Measurements from ENCODE around the gene RUNDC3A.

RUNDC3A gene

DNA sequence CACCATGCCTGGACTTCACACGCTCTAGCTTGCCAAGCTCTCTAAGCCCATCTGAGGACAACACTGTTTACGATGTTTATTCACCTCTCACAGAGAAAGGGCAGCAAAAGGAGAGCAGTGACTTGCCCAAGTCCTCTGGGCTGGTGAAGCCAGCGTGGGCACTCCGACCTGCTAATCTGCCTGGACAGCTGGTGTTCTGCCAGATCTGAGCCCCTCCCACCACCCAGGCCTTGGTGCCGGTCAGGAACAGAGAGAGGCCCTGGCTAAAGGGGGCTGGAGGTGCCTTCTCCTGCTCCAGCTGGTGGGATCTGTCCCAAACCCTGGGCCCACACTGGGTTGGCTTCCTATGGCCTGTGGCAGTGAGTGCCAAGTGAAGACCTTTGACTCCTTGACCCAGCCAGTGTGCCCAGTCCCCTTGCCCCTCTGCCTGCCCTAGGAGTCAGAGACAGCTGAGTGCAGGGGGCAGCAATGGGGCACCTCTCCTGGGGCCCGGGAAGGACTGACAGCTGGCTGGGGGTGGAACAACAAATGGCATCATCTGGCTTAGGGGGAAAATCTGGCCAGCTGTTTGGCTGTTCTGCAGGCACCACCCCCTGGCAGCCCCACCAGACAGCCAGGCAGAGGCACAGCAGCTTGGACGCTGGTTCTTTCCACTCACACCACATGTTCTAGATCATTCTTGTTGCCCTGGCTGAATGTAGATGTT lies 38.7 kb upstream of the RUNDC3A start:
- H3K9me3 ChIP-seq (ENCODE audit: control insufficient read depth, low read length): no peaks in the 10 kb centered on the region
- H3K4me1 ChIP-seq (ENCODE audit: control insufficient read depth, insufficient read depth, low read length, poor library complexity, severe bottlenecking): no peaks in the 10 kb centered on the region
- no peak overlapping the region for H3K4me3 ChIP-seq (ENCODE audit: extremely low read depth, insufficient read depth, low read length, poor library complexity, severe bottlenecking)
- no peak overlapping the region for H3K27ac ChIP-seq (ENCODE audit: low read depth, low read length, severe bottlenecking)
- WGBS, 2 experiments (ENCODE audit: insufficient coverage in 2 of 2): 75 to 93% methylated on average over 5 to 6 of the region's 7 CpGs
- H3K36me3 ChIP-seq (ENCODE audit: control insufficient read depth, insufficient read depth, low read length): no peaks in the 10 kb centered on the region

DNA sequence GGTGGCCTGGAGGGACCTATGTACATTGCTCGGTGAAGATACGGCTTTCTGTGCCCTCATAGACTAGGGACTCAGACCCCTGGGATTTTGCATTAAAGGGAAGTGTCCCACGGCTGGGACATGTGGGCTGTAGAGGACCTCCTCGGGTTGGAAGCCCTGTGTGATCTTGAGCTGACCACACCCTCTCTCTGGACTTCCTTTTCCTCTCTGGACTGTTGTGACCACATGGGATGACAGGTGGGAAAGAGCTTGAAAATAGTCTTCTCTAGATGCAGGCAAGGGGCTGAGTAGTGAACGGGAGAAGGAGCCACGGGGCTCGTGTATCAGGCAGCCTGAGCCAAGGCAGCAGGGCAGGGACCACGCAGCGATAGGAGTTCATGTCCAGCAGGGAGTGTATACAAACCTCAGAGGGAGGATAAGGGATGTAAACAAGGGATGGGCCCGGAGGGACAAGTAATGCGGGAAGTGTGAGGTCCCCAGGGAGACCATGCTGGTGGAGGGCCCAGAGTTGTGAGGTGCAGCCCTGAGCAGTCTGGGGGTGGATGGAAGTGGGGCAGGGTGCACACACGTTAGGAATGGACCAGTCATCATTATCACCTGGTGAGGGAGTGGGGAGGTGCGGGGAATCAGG lies 36.0 kb upstream of the RUNDC3A start:
- Histone ChIP-seq H3K36me3 (ENCODE audit: control insufficient read depth, insufficient read depth, low read length) (no peaks in the 10 kb centered on the region), H3K4me3 (ENCODE audit: extremely low read depth, insufficient read depth, low read length, poor library complexity, severe bottlenecking) (no peak overlapping the region), H3K27ac (ENCODE audit: low read depth, low read length, severe bottlenecking) (no peak overlapping the region), H3K4me1 (ENCODE audit: control insufficient read depth, insufficient read depth, low read length, poor library complexity, severe bottlenecking) (no peaks in the 10 kb centered on the region), H3K9me3 (ENCODE audit: control insufficient read depth, low read length) (no peaks in the 10 kb centered on the region)
- 84 to 91% methylated on average over 11 to 12 of the region's 13 CpGs for WGBS, 2 experiments (ENCODE audit: insufficient coverage in 2 of 2)

DNA sequence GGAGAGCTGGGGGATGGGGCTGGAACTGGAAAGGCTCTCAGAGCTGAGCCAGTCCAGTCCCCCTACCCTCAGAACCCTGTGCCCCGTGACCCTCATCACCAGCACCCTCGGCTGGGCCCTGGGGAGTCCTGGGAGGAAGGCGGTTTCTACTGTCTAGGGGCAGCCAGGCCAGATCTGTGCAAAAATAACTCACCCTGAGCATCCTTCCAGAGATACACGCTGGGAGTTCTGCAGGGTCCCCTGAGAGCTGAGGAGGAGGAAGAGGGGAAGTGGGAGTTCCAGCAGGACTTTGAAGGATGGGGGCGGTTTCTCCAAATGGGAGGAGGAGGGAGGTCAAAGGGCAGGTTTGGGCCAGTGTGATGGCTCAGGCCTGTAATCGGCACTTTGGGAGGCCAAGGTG lies 35.4 kb upstream of the RUNDC3A start:
- Histone ChIP-seq H3K9me3 (ENCODE audit: control insufficient read depth, low read length) (no peaks in the 10 kb centered on the region), H3K4me1 (ENCODE audit: control insufficient read depth, insufficient read depth, low read length, poor library complexity, severe bottlenecking) (no peaks in the 10 kb centered on the region), H3K27ac (ENCODE audit: low read depth, low read length, severe bottlenecking) (no peak overlapping the region), H3K4me3 (ENCODE audit: extremely low read depth, insufficient read depth, low read length, poor library complexity, severe bottlenecking) (no peak overlapping the region), H3K36me3 (ENCODE audit: control insufficient read depth, insufficient read depth, low read length) (no peaks in the 10 kb centered on the region)
- 95 to 100% methylated on average over 2 to 4 of the region's 6 CpGs for WGBS, 2 experiments (ENCODE audit: insufficient coverage in 2 of 2)

DNA sequence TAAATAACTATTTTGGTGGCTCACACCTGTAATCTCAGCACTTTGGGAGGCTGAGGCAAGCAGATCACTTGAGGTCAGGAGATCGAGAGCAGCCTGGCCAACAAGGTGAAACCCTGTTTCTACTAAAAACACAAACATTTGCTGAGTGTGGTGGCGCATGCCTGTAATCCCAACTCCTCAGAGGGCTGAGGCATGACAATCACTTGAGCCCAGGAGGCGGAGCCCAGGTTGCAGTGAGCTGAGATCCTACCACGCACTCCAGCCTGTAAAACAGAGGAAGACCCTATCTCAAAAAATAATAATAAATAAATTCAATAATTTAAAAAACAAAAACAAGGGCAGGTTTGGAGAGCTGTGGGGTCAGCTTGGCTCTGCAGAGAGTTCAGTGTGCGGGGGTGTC lies 34.8 kb upstream of the RUNDC3A start:
- Histone ChIP-seq H3K36me3 (ENCODE audit: control insufficient read depth, insufficient read depth, low read length) (no peaks in the 10 kb centered on the region), H3K9me3 (ENCODE audit: control insufficient read depth, low read length) (no peaks in the 10 kb centered on the region), H3K4me3 (ENCODE audit: extremely low read depth, insufficient read depth, low read length, poor library complexity, severe bottlenecking) (no peak overlapping the region), H3K4me1 (ENCODE audit: control insufficient read depth, insufficient read depth, low read length, poor library complexity, severe bottlenecking) (no peaks in the 10 kb centered on the region), H3K27ac (ENCODE audit: low read depth, low read length, severe bottlenecking) (no peak overlapping the region)
- 75 to 77% methylated on average over 2 to 3 of the region's 5 CpGs for WGBS, 2 experiments (ENCODE audit: insufficient coverage in 2 of 2)

DNA sequence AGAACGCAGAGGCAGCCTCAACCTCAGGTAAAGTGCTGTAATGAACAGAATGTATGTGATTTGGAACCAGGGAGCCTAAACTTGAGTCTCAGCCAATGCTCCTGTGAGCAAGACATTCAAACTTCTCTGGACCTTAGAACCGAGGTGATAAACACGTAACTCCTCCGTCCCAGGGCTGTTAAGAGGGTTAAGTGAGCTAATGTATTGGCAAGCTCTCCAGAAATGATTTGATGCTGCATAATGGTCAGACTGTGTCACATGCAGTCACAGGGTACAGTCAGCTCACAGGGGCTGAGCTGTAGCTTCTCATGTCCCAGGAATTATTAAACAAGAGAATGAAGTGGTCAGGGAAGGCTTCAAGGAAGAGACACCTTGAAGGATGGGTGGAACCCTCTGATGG lies 30.4 kb upstream of the RUNDC3A start:
- no peak overlapping the region for H3K4me3 ChIP-seq (ENCODE audit: extremely low read depth, insufficient read depth, low read length, poor library complexity, severe bottlenecking)
- no peaks in the 10 kb centered on the region for H3K36me3 ChIP-seq (ENCODE audit: control insufficient read depth, insufficient read depth, low read length)
- H3K4me1 ChIP-seq (ENCODE audit: control insufficient read depth, insufficient read depth, low read length, poor library complexity, severe bottlenecking): peaks cover 4% of the 10 kb centered on the region
- 100% methylated on average over 1 to 4 of the region's 4 CpGs for WGBS, 2 experiments (ENCODE audit: insufficient coverage in 2 of 2)
- no peak overlapping the region for H3K27ac ChIP-seq (ENCODE audit: low read depth, low read length, severe bottlenecking)
- no peaks in the 10 kb centered on the region for H3K9me3 ChIP-seq (ENCODE audit: control insufficient read depth, low read length)

DNA sequence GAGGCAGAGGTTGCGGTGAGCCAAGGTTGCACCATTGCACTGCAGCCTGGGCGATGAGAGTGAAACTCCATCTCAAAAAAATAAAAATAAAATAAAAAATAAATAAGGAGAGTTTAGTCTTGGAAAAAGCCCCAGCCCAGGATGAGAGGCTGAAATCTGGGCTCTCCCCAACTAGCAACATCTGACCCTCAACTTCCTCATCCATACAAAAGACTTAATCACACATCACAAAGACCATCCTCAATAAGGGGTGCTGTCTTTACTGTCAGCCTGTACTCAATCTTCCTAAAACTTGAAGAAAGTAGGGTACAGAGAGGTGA lies 29.1 kb upstream of the RUNDC3A start:
- H3K36me3 ChIP-seq (ENCODE audit: control insufficient read depth, insufficient read depth, low read length): no peaks in the 10 kb centered on the region
- no peak overlapping the region for H3K4me3 ChIP-seq (ENCODE audit: extremely low read depth, insufficient read depth, low read length, poor library complexity, severe bottlenecking)
- H3K27ac ChIP-seq (ENCODE audit: low read depth, low read length, severe bottlenecking): no peak overlapping the region
- peaks cover 4% of the 10 kb centered on the region for H3K4me1 ChIP-seq (ENCODE audit: control insufficient read depth, insufficient read depth, low read length, poor library complexity, severe bottlenecking)
- no peaks in the 10 kb centered on the region for H3K9me3 ChIP-seq (ENCODE audit: control insufficient read depth, low read length)
- 100% methylated on average over 1 of the region's 2 CpGs; no CpG with 5 or more reads in 1 of the 2 experiments for WGBS, 2 experiments (ENCODE audit: insufficient coverage in 2 of 2)

DNA sequence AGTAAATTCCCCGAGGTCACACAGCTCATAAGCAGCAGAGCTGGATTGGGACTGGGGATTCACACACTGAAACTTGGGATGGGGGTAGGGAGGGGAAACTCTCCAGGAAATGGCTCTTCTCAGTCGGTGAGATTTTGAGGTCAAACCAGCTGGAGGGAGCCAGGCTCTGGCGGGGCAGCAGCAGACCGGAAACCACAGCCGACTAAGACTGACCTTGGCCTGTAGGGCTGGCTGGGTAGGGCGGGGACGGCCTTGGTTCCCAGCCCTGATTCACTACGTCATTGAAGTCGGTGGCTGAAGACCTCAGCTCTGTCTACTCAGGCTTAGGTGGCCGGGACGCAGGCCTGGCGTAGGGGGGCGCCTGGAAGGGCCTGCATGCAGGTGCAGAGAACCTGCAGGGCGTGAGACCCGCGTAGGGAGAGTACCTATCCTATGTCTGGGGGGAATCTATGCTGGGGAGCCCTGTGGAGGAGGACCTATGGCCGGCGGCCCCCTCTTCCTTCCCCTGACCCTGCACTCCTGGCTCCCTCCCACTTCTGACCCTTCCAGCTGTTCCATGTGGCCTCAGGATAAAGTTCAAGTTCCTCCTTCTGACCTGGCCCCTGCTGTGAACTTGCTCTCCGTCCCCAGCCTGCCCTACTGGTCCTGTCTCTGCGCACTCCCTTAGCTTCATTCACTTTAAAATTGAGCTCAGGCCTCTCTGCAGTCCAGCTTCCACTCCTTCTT lies 28.6 kb upstream of the RUNDC3A start:
- peaks cover 4% of the 10 kb centered on the region for H3K4me1 ChIP-seq (ENCODE audit: control insufficient read depth, insufficient read depth, low read length, poor library complexity, severe bottlenecking)
- H3K36me3 ChIP-seq (ENCODE audit: control insufficient read depth, insufficient read depth, low read length): no peaks in the 10 kb centered on the region
- H3K4me3 ChIP-seq (ENCODE audit: extremely low read depth, insufficient read depth, low read length, poor library complexity, severe bottlenecking): no peak overlapping the region
- WGBS, 2 experiments (ENCODE audit: insufficient coverage in 2 of 2): 37 to 42% methylated on average over 11 to 20 of the region's 20 CpGs
- no peaks in the 10 kb centered on the region for H3K9me3 ChIP-seq (ENCODE audit: control insufficient read depth, low read length)
- no peak overlapping the region for H3K27ac ChIP-seq (ENCODE audit: low read depth, low read length, severe bottlenecking)

DNA sequence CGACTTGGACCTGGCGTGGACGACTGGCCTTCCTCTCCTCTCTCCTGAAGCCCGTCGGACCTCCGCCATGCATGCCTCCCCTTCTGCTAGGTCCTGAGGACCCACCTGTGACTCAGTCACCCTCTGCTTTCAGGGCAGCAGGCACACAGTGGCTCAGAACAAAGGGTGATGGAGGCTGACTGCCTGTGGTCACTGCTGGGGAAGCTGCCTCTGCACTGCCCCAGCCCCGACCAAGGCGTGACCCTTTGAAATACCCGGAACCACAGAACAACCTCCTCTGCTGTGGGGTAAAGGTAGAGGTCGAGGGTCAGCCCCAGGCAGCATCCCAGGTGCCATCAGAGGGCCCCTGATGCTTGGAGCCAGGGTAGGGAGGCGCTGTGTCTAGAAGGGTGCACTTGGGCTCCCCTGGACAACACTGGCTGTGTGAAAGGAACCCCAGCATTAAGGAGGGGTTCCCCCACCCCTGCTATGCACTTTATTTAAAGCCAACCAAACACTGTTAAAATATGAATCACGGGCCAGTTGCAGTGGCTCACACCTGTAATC lies 27.9 kb upstream of the RUNDC3A start:
- Histone ChIP-seq H3K27ac (ENCODE audit: low read depth, low read length, severe bottlenecking) (no peak overlapping the region), H3K36me3 (ENCODE audit: control insufficient read depth, insufficient read depth, low read length) (no peaks in the 10 kb centered on the region), H3K4me3 (ENCODE audit: extremely low read depth, insufficient read depth, low read length, poor library complexity, severe bottlenecking) (no peak overlapping the region), H3K9me3 (ENCODE audit: control insufficient read depth, low read length) (no peaks in the 10 kb centered on the region), H3K4me1 (ENCODE audit: control insufficient read depth, insufficient read depth, low read length, poor library complexity, severe bottlenecking) (peaks cover 4% of the 10 kb centered on the region)
- WGBS, 2 experiments (ENCODE audit: insufficient coverage in 2 of 2): 87 to 88% methylated on average over 8 to 12 of the region's 12 CpGs

DNA sequence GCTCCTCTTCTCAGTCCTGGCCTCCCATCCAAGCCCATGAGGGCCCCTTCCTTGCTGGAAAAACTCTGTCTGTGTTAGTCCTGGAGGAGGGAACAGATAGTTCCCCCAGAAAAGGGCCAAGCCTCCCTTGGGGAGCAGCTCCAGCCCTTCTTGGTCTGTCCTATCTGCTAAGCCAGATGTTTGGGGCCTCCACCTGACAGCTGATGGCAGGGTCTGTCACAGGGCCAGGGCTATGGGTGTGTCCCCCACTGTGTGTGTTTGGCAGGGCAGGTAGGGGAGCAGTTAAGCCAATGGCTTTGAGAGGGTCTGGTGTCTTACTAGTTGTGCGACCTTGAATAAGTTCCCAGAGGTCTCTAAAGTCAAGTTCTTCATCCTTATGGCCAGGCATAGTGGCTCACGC lies 26.8 kb upstream of the RUNDC3A start:
- H3K4me3 ChIP-seq (ENCODE audit: extremely low read depth, insufficient read depth, low read length, poor library complexity, severe bottlenecking): no peak overlapping the region
- no peaks in the 10 kb centered on the region for H3K36me3 ChIP-seq (ENCODE audit: control insufficient read depth, insufficient read depth, low read length)
- H3K27ac ChIP-seq (ENCODE audit: low read depth, low read length, severe bottlenecking): no peak overlapping the region
- H3K4me1 ChIP-seq (ENCODE audit: control insufficient read depth, insufficient read depth, low read length, poor library complexity, severe bottlenecking): peaks cover 4% of the 10 kb centered on the region
- H3K9me3 ChIP-seq (ENCODE audit: control insufficient read depth, low read length): no peaks in the 10 kb centered on the region
- 60 to 80% methylated on average over 1 of the region's 2 CpGs for WGBS, 2 experiments (ENCODE audit: insufficient coverage in 2 of 2)

DNA sequence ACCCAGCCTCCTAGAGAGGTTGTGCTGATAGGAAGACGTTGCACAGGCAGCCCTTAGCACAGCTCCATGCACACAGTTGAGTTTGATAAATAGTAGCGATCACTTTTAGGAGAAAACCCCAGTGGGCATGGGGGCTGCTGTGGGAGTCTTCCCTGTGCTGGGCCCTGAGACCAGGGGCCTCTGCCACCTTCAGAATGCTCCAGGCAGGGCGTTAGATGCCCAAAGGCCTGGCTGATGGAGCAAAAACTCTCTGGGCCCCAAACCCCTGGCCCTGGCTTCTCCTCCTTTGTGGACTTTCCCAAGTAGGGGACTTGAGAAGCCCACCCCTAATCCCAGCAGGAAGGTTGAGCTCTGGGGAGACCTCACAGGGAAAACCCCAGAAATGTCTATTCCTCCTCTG lies 26.1 kb upstream of the RUNDC3A start:
- no peaks in the 10 kb centered on the region for H3K9me3 ChIP-seq (ENCODE audit: control insufficient read depth, low read length)
- no peak overlapping the region for H3K27ac ChIP-seq (ENCODE audit: low read depth, low read length, severe bottlenecking)
- no peak overlapping the region for H3K4me3 ChIP-seq (ENCODE audit: extremely low read depth, insufficient read depth, low read length, poor library complexity, severe bottlenecking)
- no peaks in the 10 kb centered on the region for H3K36me3 ChIP-seq (ENCODE audit: control insufficient read depth, insufficient read depth, low read length)
- peaks cover 4% of the 10 kb centered on the region for H3K4me1 ChIP-seq (ENCODE audit: control insufficient read depth, insufficient read depth, low read length, poor library complexity, severe bottlenecking)
- 84 to 95% methylated on average over 3 of the region's 3 CpGs for WGBS, 2 experiments (ENCODE audit: insufficient coverage in 2 of 2)
